Astrocyte (in vitro differentiated cells and primary cell): Measurements from ENCODE around the gene TRAT1. TPM values are rescaled to one million over a fixed set of nuclear protein-coding genes. Genes with fewer than 3 reads are reported as not detected.

Source experiments
- DNase-seq: peaks from one replicate; pipeline ENCODE4 v3.0.0-alpha.2; 2010; ENCODE audit warnings: low read depth
- FAIRE-seq: peaks from 2 replicates; lab custom pipeline; 2011; peaks lifted over from hg19 to GRCh38; lab: Jason Lieb, UNC
- H2AFZ ChIP-seq: 2 replicates; pipeline ENCODE4 v1.6.0; 2012; ENCODE audit warnings: low read depth, low read length, inconsistent platforms
- H3K27ac ChIP-seq: 2 replicates; pipeline ENCODE4 v1.5.1; 2011; ENCODE audit warnings: low read depth, low read length, inconsistent platforms
- H3K27me3 ChIP-seq: 2 replicates; pipeline ENCODE4 v1.6.0; 2011; ENCODE audit warnings: low read length, inconsistent platforms; ENCODE audit not compliant: insufficient read depth
- H3K36me3 ChIP-seq: 2 replicates; pipeline ENCODE4 v1.5.1; 2011; ENCODE audit warnings: low read length, inconsistent platforms; ENCODE audit not compliant: insufficient read depth
- H3K4me1 ChIP-seq: 2 replicates; pipeline ENCODE4 v1.5.1; 2011; ENCODE audit warnings: low read length, inconsistent platforms; ENCODE audit not compliant: insufficient read depth
- H3K4me2 ChIP-seq: 2 replicates; pipeline ENCODE4 v1.6.0; 2012; ENCODE audit warnings: low read length, inconsistent platforms
- H3K4me3 ChIP-seq: 2 replicates; pipeline ENCODE4 v1.5.1; 2011; ENCODE audit warnings: low read depth, mild to moderate bottlenecking, low read length, inconsistent platforms; ENCODE audit not compliant: insufficient read depth
- H3K79me2 ChIP-seq: 2 replicates; pipeline ENCODE4 v1.6.0; 2012; ENCODE audit warnings: mild to moderate bottlenecking, low read length, inconsistent platforms; ENCODE audit not compliant: insufficient read depth
- H3K9ac ChIP-seq: 2 replicates; pipeline ENCODE4 v1.6.0; 2012; ENCODE audit warnings: mild to moderate bottlenecking, low read length, inconsistent platforms
- H3K9me3 ChIP-seq: 2 replicates; pipeline ENCODE4 v1.5.1; 2012; ENCODE audit warnings: low read depth, mild to moderate bottlenecking, low read length, inconsistent platforms; ENCODE audit not compliant: insufficient read depth
- H4K20me1 ChIP-seq: 2 replicates; pipeline ENCODE4 v1.6.0; 2012; ENCODE audit warnings: low read length, inconsistent platforms; ENCODE audit not compliant: insufficient read depth
- H3K27ac Mint-ChIP-seq: one replicate; pipeline ENCODE4 v1.8.0; 2021; ENCODE audit warnings: mild to moderate bottlenecking, mixed read lengths; ENCODE audit not compliant: unreplicated experiment
- H3K27me3 Mint-ChIP-seq: one replicate; pipeline ENCODE4 v1.8.0; 2021; ENCODE audit warnings: low read depth, mixed read lengths; ENCODE audit not compliant: unreplicated experiment
- H3K36me3 Mint-ChIP-seq: one replicate; pipeline ENCODE4 v1.8.0; 2021; ENCODE audit warnings: low read depth, mixed read lengths; ENCODE audit not compliant: unreplicated experiment
- H3K4me1 Mint-ChIP-seq: one replicate; pipeline ENCODE4 v1.8.0; 2021; ENCODE audit warnings: low read depth, mixed read lengths; ENCODE audit not compliant: unreplicated experiment
- H3K4me3 Mint-ChIP-seq: one replicate; pipeline ENCODE4 v1.8.0; 2021; ENCODE audit warnings: mild to moderate bottlenecking, moderate library complexity, mixed read lengths; ENCODE audit not compliant: unreplicated experiment
- H3K9me3 Mint-ChIP-seq: one replicate; pipeline ENCODE4 v1.8.0; 2021; ENCODE audit warnings: mild to moderate bottlenecking, mixed read lengths; ENCODE audit not compliant: unreplicated experiment
- CTCF ChIP-seq: IDR thresholded peaks from 2 replicates; pipeline ENCODE4 v1.5.1; 2011; ENCODE audit warnings: low read depth, mild to moderate bottlenecking, inconsistent platforms, low read length, moderate library complexity; ENCODE audit not compliant: insufficient read depth
- EZH2 ChIP-seq: IDR thresholded peaks from 2 replicates; pipeline ENCODE4 v1.6.1; 2012; ENCODE audit warnings: mild to moderate bottlenecking, low read length, inconsistent platforms; ENCODE audit not compliant: insufficient read depth
- total RNA-seq: library from RNA; stranded (reverse); gene quantifications from 2 replicates; pipeline ENCODE4 v1.2.1, GENCODE V29; 2021

The TRAT1 gene
- total RNA-seq, 1 donor from 2014 or later: not detected

GRCh38 chr3:108861401-108861800, 38.8 kb downstream of the TRAT1 start:
- Histone ChIP-seq H3K36me3 (no peaks in the 10 kb centered on the region), H3K9ac (no peak overlapping the region), H3K9me3 (no peaks in the 10 kb centered on the region), H4K20me1 (no peaks in the 10 kb centered on the region), H3K79me2 (no peaks in the 10 kb centered on the region), H2AFZ (no peak overlapping the region), H3K27ac (no peak overlapping the region), H3K4me2 (no peak overlapping the region), H3K4me1 (peaks cover 7% of the 10 kb centered on the region), H3K4me3 (no peak overlapping the region), H3K27me3 (no peaks in the 10 kb centered on the region)
- no peak for FAIRE-seq
- H3K36me3 Mint-ChIP-seq: no peaks in the 10 kb centered on the region
- H3K4me3 Mint-ChIP-seq: no peak overlapping the region
- no peaks in the 10 kb centered on the region for H3K9me3 Mint-ChIP-seq
- H3K27ac Mint-ChIP-seq: no peak overlapping the region
- no peaks in the 10 kb centered on the region for H3K4me1 Mint-ChIP-seq
- H3K27me3 Mint-ChIP-seq: no peaks in the 10 kb centered on the region
- TF ChIP-seq CTCF (no peak), EZH2 (no peak)
- no peak for DNase-seq

- no peaks in the 10 kb centered on the region for H3K79me2 ChIP-seq
- no peaks in the 10 kb centered on the region for H3K4me1 Mint-ChIP-seq
- no peak for FAIRE-seq
These were observed 40.5 kb downstream of the TRAT1 start for GRCh38 chr3:108862865-108863798.

More at GRCh38 chr3:108862865-108863798, 40.5 kb downstream of the TRAT1 start:
- peak overlapping the region; percentile 11 for H3K9ac ChIP-seq
- no peaks in the 10 kb centered on the region for H4K20me1 ChIP-seq
- Mint-ChIP-seq H3K27me3 (no peaks in the 10 kb centered on the region), H3K4me3 (no peak overlapping the region), H3K36me3 (no peaks in the 10 kb centered on the region), H3K27ac (no peak overlapping the region), H3K9me3 (no peaks in the 10 kb centered on the region)
- no peaks in the 10 kb centered on the region for H3K36me3 ChIP-seq
- H3K4me2 ChIP-seq: peak overlapping the region; percentile 24
- H3K4me1 ChIP-seq: peaks cover 7% of the 10 kb centered on the region
- H3K27me3 ChIP-seq: no peaks in the 10 kb centered on the region
- H2AFZ ChIP-seq: peak overlapping the region; percentile 27
- H3K4me3 ChIP-seq: no peak overlapping the region
- H3K27ac ChIP-seq: peak overlapping the region; percentile 69
- DNase-seq: peak; percentile 88
- no peaks in the 10 kb centered on the region for H3K9me3 ChIP-seq
- TF ChIP-seq EZH2 (no peak), CTCF (no peak)
